ENCODE results near the gene ACAA2. TPM values are rescaled to one million over a fixed set of nuclear protein-coding genes. Genes with fewer than 3 reads are reported as not detected.
"Not testable (repeated sequence)": the region's sequence is repeated elsewhere in the genome, so short reads cannot be mapped to it uniquely, and the experiment has no call there.

Gene ACAA2
- total RNA-seq, 4 donors from 2014 or later, result 47.9 to 63.4 (median 50.0) TPM

DNA sequence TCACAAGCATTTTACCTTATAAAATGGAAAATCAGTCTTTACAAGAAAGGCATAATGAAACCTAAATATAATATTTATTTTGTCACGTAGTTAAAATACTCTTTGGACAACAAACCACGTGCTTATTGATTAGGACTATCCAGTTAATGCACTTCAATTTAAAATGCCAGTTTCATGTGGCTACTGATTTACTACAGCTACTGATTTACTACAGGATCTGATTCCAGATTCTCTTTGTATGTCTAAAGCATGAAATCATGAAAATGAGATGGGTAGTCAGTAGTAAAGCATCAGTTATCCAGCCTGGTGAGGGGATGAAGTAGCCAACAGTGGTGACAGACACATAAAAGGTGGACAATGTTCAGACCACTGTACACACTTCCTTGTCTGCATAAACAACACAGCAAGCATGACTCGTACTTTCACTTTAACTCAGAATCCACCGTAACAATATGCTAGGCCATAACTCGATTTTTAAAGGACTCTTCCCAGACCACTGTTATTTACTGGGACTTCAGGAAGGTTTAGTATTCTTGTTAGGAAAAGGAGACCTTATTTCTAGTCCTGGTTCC, 24.9 kb downstream of the ACAA2 start:
- Histone ChIP-seq H3K4me3 (no peak overlapping the region), H3K36me3 (peaks cover 0 to 87% (median 3%) of the 10 kb centered on the region in 3 donors), H3K4me1 (no peaks in the 10 kb centered on the region), H3K9me3 (no peaks in the 10 kb centered on the region), H3K27me3 (no peaks in the 10 kb centered on the region), H3K27ac (no peak overlapping the region)
- DNase-seq (ENCODE audit: low spot score in 2 of 2), result no peak
- 67 to 72% methylated on average over 5 of the region's 5 CpGs for WGBS, 2 donors
- TF ChIP-seq, protein P1, sequence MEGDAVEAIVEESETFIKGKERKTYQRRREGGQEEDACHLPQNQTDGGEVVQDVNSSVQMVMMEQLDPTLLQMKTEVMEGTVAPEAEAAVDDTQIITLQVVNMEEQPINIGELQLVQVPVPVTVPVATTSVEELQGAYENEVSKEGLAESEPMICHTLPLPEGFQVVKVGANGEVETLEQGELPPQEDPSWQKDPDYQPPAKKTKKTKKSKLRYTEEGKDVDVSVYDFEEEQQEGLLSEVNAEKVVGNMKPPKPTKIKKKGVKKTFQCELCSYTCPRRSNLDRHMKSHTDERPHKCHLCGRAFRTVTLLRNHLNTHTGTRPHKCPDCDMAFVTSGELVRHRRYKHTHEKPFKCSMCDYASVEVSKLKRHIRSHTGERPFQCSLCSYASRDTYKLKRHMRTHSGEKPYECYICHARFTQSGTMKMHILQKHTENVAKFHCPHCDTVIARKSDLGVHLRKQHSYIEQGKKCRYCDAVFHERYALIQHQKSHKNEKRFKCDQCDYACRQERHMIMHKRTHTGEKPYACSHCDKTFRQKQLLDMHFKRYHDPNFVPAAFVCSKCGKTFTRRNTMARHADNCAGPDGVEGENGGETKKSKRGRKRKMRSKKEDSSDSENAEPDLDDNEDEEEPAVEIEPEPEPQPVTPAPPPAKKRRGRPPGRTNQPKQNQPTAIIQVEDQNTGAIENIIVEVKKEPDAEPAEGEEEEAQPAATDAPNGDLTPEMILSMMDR (IDR thresholded peaks at IDR 0.05), result no peak
- TF ChIP-seq EP300 (IDR thresholded peaks at IDR 0.05) (no peak), POLR2A (IDR thresholded peaks at IDR 0.05) (no peak)

DNA sequence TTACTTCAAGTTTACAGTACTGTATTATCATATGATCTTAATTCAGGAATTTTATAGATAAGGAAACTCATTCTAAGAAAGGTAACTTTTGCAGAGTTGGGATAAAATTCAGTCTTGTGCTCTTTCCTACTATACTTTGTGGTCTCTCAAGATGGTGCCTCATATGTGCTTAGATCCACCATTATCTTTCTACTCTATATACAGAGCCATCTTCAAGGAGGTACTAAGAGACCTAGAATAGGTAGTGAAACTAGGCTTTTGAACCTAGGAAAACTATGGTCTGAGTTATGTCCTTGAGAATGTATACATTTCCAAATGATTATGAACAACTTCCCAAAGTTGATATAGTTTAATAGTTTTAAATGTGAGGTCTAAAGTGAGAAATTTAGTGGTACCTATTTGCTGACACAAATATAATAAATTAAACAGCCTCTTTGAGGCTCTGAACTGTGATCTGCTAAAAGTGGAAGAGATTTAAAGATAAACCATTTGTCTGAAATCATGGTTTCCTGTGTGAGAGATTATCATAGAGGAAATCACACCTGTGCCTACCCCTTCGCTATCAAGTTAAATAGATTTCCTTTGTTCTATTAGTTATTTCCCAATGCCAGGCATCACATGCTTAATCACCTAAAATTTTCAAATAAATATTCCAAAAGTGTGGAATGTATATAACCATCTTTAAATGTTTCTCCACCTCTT, 27.2 kb downstream of the ACAA2 start:
- TF ChIP-seq, protein P1 (IDR thresholded peaks at IDR 0.05), result no peak
- TF ChIP-seq POLR2A (IDR thresholded peaks at IDR 0.05) (no peak), EP300 (IDR thresholded peaks at IDR 0.05) (no peak)
- 91 to 96% methylated on average over 1 of the region's 1 CpG for WGBS, 2 donors
- peaks cover 0 to 87% (median 4%) of the 10 kb centered on the region in 3 donors for H3K36me3 ChIP-seq

DNA sequence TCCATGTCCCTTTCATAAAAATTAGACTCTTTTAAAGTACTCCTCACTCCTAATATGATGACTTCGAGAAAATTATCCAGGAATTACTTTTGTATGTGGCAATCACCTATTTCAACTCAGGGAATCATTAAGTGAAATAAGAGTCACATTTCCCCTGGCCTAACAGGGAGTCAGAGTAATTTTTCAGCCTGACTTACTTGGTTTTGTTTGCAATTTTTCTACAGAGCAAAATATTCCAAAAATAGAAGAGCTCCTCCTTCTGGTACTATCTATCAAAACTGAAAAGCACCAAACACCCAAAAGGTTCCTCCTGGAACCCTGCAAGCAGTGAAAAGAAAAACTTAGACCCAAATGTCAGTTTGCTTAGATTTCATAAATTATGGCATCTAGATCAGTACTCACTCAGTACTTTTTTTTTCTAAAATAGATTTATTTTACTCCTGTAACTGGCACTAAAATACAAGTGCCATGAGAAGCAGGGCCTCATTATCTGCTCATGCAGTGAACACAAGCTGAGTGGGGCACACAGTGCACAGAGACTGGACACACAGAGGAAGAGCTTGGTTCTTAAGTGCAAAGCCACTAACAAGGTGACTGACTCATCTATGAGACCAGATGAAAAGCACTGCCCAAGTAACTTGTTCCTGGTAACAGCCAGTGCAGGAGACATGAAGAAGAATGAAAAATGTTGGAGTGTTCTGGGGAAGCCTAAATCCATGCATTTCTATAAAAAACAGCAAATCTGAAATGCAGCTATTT, 28.7 kb downstream of the ACAA2 start:
- H3K9me3 ChIP-seq, result no peaks in the 10 kb centered on the region
- DNase-seq (ENCODE audit: low spot score in 2 of 2), result no peak
- peaks cover 0 to 87% (median 7%) of the 10 kb centered on the region in 3 donors for H3K36me3 ChIP-seq
- no peak overlapping the region for H3K4me3 ChIP-seq
- H3K4me1 ChIP-seq, result no peaks in the 10 kb centered on the region
- no peak for TF ChIP-seq EP300 (IDR thresholded peaks at IDR 0.05)
- TF ChIP-seq POLR2A (IDR thresholded peaks at IDR 0.05), result no peak
- TF ChIP-seq, protein P1 (IDR thresholded peaks at IDR 0.05), result no peak
- H3K27ac ChIP-seq, result no peak overlapping the region
- WGBS, 2 donors, result 57 to 87% methylated on average over 1 of the region's 1 CpG
- H3K27me3 ChIP-seq, result no peaks in the 10 kb centered on the region

More for the DNA sequence above, 27.2 kb downstream of the ACAA2 start:
- Histone ChIP-seq H3K9me3 (no peaks in the 10 kb centered on the region), H3K4me3 (no peak overlapping the region), H3K4me1 (no peaks in the 10 kb centered on the region), H3K27ac (no peak overlapping the region), H3K27me3 (no peaks in the 10 kb centered on the region)
- DNase-seq (ENCODE audit: low spot score in 2 of 2), result no peak

DNA sequence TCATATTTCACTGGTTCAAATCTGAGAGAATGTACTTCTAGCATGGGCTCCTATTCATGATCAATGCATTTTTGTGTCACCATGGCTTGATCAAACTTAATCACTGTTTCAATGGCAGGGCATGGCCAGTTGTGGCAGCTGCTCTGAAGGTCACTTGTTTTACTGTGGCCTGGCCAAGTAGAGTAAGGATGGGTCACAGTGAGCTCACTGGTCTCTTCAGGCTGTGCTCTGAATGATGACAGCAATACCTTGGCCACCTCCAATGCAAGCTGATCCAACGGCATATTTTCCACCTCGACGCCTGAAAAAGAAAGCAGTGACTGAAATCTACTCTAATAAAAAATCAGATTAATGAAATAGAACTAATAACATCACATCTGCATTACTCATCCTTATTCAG, 29.7 kb downstream of the ACAA2 start:
- not testable (repeated sequence) for H3K27ac ChIP-seq; H3K4me1 ChIP-seq; H3K27me3 ChIP-seq; DNase-seq (ENCODE audit: low spot score in 2 of 2); H3K9me3 ChIP-seq; H3K4me3 ChIP-seq
- H3K36me3 ChIP-seq, result peaks cover 0 to 87% (median 7%) of the 10 kb centered on the region in 3 donors
- 97 to 99% methylated on average over 3 of the region's 3 CpGs for WGBS, 2 donors

DNA sequence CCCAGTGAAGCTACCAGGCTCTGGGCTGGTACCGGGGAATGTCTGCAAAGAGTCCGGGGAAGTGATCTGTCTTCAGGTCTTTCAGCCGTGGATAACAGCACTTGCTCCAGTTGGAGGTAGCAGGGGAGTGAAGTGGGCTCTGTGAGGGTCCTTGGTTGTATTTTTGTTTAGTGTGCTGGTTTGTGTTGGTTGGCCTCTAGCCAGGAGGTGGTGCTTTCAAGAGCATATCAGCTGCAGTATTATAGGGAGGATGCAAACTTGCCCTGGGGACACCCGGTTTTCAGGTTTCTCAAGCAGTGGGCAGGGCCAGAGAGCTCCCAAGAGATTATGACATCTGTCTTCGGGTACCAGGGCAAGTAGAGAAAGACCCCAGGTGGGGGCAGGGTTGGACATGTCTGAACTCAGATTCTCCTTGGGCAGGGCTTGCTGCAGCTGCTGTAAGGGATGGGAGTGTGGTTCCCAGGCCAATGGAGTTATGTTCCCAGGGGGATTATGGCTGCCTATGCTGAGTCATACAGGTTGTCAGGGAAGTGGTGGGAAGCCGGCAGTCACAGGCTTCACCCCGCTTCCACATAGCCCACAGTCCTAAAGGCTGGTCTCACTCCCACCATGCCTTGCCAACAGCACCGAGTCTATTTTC, 34.4 kb downstream of the ACAA2 start:
- Histone ChIP-seq H3K9me3 (peaks cover 0 to 28% (median 0%) of the 10 kb centered on the region in 4 donors), H3K4me1 (no peaks in the 10 kb centered on the region), H3K27ac (no peak overlapping the region), H3K4me3 (no peak overlapping the region), H3K27me3 (no peaks in the 10 kb centered on the region), H3K36me3 (peaks cover 0 to 63% (median 4%) of the 10 kb centered on the region in 3 donors)
- no peak for DNase-seq (ENCODE audit: low spot score in 2 of 2)
- WGBS, 2 donors, result 82 to 88% methylated on average over 7 to 8 of the region's 8 CpGs
- TF ChIP-seq, protein P1 (IDR thresholded peaks at IDR 0.05), result no peak
- TF ChIP-seq EP300 (IDR thresholded peaks at IDR 0.05) (no peak), POLR2A (IDR thresholded peaks at IDR 0.05) (no peak)
